ENCODE results near the gene PRDM16.

GRCh38 chr1:3431266-3431665 lies 362.3 kb downstream of the PRDM16 start:
- TF ChIP-seq CTCF (IDR thresholded peaks at IDR 0.05; ENCODE audit: low read depth, low read length) (peak; percentile 58), MAX (IDR thresholded peaks at IDR 0.05; ENCODE audit: low read depth, low read length) (no peak), POLR2A (IDR thresholded peaks at IDR 0.05; ENCODE audit: extremely low read depth, insufficient read length) (no peak), MYC (IDR thresholded peaks at IDR 0.05; ENCODE audit: low read depth, low read length) (no peak)
